GM12878 (cell line): ENCODE measurements around the gene ARSI.

Experiments
- CTCF ChIP-seq, 3 experiments: IDR thresholded peaks in 2 of 3; conservative IDR thresholded peaks in 1 of 3; 2 replicates each; pipeline ENCODE4 v1.5.1; 2011; ENCODE audit warnings: low read depth in 3 of 3, low read length in 3 of 3, mild to moderate bottlenecking in 3 of 3, control low read depth in 2 of 3, moderate library complexity in 2 of 3, inconsistent platforms in 1 of 3, mixed read lengths in 1 of 3; ENCODE audit not compliant: control insufficient read depth in 2 of 3, insufficient read depth in 1 of 3; ENCODE audit errors: extremely low read depth in 1 of 3
- REST ChIP-seq: IDR thresholded peaks from 2 replicates; pipeline ENCODE4 v1.6.1; 2012; ENCODE audit warnings: mild to moderate bottlenecking, low read depth, low read length
- TF ChIP-seq, protein P1 (sequence below): IDR thresholded peaks from 2 replicates; pipeline ENCODE4 v1.6.1; 2012; ENCODE audit warnings: low read depth, low read length, improper control_type of control experiment

DNA sequence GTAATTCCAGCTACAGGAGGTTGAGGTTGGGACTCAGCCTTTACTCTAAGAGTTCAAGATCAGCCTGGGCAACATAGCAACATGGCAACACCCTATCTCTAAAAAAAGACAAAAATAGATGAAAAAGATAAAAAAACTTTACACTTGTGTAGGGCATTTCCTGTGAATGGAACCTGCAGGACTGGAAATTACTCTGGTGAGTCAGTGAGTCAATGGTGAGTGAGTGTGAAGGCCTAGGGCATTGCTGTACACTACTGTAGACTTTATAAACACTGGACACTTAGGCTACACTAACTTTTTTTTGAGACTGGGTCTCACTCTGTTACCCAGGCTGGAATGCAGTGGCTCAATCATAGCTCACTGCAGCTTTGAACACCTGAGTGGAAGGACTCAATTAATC is 19.5 kb upstream of the ARSI start:
- TF ChIP-seq, protein P1, sequence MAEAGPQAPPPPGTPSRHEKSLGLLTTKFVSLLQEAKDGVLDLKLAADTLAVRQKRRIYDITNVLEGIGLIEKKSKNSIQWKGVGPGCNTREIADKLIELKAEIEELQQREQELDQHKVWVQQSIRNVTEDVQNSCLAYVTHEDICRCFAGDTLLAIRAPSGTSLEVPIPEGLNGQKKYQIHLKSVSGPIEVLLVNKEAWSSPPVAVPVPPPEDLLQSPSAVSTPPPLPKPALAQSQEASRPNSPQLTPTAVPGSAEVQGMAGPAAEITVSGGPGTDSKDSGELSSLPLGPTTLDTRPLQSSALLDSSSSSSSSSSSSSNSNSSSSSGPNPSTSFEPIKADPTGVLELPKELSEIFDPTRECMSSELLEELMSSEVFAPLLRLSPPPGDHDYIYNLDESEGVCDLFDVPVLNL = no peak
- no peak for TF ChIP-seq CTCF (IDR thresholded peaks at IDR 0.05 in 2 of 3, conservative IDR thresholded peaks at IDR 0.05 in 1 of 3; ENCODE audit: control insufficient read depth in 2 of 3, extremely low read depth in 1 of 3, insufficient read depth in 1 of 3, low read depth in 3 of 3, low read length in 3 of 3)
- TF ChIP-seq REST = no peak
